C4-2B (cell line): Measurements from ENCODE around the gene GATAD2A.

Experiments used
- H3K27ac ChIP-seq: fragments of 450-650 bp; 2 replicates; pipeline ENCODE4 v1.5.1; 2017
- ZFX ChIP-seq: fragments of 450-650 bp; IDR thresholded peaks from 2 replicates; pipeline ENCODE4 v1.6.1; 2017
- TF ChIP-seq, protein P1 (sequence below): fragments of 450-650 bp; conservative IDR thresholded peaks from 2 replicates; pipeline ENCODE4 v1.5.1; 2017; ENCODE audit warnings: mild to moderate bottlenecking

The GATAD2A gene

DNA sequence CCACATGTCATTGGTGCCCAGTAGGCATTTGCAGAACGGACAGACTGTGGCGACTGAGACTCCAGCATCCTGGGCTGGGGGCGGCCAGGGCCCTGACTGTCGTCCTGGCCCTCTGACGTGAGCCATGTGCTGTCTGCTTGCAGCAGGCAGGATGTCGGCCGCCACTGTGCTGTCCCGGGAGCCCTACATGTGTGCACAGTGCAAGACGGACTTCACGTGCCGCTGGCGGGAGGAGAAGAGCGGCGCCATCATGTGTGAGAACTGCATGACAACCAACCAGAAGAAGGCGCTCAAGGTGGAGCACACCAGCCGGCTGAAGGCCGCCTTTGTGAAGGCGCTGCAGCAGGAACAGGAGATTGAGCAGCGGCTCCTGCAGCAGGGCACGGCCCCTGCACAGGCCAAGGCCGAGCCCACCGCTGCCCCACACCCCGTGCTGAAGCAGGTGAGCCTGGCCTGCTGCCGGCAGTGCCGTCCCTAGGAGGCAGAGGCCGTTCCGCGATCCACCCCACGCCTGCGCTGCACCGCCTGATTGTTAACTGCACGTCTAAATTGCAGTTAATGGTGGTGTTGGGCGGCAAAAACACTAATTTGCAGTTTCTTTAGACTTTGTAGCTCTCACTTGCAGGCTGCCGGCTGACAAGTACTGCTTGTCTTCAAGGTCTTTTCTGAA lies 95.6 kb downstream of the GATAD2A start:
- no peak overlapping the region for H3K27ac ChIP-seq
- TF ChIP-seq, protein P1, sequence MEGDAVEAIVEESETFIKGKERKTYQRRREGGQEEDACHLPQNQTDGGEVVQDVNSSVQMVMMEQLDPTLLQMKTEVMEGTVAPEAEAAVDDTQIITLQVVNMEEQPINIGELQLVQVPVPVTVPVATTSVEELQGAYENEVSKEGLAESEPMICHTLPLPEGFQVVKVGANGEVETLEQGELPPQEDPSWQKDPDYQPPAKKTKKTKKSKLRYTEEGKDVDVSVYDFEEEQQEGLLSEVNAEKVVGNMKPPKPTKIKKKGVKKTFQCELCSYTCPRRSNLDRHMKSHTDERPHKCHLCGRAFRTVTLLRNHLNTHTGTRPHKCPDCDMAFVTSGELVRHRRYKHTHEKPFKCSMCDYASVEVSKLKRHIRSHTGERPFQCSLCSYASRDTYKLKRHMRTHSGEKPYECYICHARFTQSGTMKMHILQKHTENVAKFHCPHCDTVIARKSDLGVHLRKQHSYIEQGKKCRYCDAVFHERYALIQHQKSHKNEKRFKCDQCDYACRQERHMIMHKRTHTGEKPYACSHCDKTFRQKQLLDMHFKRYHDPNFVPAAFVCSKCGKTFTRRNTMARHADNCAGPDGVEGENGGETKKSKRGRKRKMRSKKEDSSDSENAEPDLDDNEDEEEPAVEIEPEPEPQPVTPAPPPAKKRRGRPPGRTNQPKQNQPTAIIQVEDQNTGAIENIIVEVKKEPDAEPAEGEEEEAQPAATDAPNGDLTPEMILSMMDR: no peak
- TF ChIP-seq ZFX: no peak

DNA sequence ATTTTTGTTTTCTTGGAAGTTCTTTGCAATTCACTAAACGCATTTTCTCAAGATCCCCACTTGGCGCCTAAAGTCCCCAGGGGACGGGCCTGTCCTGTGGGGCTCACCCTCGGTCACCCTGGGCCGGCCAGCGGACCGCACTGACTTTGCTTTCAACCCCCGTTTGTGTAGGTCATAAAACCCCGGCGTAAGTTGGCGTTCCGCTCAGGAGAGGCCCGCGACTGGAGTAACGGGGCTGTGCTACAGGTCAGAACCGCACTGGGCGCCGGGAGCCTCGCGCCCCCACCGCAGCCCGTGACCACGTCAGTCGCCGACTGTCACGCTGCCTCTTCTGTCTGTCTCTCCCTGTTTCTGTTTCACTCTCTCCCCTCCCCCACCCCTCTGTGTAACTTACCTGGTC lies 96.3 kb downstream of the GATAD2A start:
- TF ChIP-seq ZFX: no peak
- TF ChIP-seq, protein P1: no peak
- H3K27ac ChIP-seq: no peak overlapping the region

DNA sequence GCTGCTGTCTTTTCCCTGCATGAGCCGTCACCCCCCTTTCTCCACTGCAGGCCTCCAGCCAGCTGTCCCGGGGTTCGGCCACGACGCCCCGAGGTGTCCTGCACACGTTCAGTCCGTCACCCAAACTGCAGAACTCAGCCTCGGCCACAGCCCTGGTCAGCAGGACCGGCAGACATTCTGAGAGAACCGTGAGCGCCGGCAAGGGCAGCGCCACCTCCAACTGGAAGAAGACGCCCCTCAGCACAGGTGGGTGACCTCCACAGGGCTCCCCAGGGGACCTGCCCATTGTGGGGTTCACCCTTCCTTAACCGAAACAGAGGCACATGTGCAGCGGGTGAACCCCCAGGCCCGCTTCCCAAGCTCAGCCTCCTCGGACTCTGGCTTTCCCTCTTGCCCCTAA lies 96.8 kb downstream of the GATAD2A start:
- TF ChIP-seq, protein P1: no peak
- no peak for TF ChIP-seq ZFX
- no peak overlapping the region for H3K27ac ChIP-seq

DNA sequence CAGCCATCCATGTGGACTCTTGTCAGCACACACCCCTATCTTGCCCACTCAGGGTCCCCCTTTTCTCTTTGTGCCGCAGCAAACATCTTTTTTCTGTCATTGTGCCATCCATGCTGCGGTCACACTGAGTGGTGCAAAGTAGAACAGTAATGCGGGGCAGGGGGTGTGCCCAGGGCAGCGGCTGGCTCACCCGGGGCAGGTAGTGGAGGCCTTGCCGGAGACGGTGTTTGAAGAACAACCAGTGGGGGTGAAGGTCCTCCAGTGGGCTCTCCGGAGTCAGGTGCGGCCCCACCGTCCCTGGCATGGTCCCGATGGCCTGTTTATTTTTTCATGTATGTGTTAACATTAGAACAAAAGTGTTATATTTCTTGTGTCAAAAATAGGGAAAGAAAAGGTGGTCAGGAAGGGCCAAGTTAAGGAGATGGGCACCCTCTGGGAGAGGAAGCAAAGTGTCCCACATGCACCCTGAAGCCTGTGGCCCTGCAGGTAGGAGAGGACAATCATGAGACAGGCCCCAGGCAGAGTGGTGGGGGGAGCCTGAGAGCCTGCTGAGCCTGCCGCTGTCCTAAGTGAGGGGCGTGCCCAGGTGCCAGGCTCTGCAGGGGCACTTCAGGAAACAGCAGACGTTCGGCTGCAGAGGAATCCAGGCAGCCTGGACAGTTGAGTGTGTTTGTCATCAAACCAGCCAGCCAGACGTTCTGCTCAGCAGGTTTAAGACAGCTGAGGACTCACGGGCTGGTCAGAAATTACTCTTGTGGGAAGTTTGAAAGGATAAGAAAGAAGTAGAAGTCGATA lies 97.5 kb downstream of the GATAD2A start:
- TF ChIP-seq ZFX: no peak
- TF ChIP-seq, protein P1: no peak
- no peak overlapping the region for H3K27ac ChIP-seq

DNA sequence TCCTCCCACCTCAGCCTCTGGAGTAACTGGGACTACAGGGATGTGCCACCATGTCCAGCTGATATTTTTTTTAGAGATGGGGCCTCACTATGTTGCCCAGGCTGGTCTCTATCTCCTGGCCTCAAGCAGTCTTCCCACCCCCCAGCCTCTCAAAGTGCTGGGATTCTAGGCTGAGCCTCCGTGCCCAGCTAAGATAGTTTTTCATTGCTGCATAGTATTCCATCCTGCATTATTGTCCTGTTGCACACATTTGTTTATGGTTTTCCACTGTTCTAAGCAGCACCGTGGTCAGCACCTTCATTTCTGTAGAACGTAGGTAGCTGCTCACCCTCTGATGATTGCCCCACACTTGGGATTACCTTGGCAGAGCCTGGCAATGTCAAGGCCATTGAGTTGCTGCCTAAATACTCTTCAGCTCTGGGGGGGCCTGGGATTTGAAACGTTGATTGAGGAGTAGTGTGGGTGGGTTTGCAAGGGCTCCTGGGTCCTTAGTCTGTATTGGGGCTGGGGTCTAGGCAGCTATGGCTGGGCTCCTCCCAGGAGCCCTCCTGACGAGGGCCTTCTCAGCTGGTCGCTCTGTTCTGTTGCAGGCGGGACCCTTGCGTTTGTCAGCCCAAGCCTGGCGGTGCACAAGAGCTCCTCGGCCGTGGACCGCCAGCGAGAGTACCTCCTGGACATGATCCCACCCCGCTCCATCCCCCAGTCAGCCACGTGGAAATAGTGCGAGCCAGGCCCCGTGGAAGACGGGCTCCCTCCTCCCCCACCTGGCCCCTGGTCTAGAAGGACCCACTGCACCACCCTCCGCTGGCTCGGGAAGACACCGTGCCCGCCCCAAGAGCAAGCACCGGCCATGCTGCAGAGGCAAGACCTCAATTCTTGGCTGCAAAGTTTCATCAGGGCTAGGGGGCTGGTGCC lies 99.5 kb downstream of the GATAD2A start:
- TF ChIP-seq ZFX: no peak
- TF ChIP-seq, protein P1: no peak
- H3K27ac ChIP-seq: no peak overlapping the region

DNA sequence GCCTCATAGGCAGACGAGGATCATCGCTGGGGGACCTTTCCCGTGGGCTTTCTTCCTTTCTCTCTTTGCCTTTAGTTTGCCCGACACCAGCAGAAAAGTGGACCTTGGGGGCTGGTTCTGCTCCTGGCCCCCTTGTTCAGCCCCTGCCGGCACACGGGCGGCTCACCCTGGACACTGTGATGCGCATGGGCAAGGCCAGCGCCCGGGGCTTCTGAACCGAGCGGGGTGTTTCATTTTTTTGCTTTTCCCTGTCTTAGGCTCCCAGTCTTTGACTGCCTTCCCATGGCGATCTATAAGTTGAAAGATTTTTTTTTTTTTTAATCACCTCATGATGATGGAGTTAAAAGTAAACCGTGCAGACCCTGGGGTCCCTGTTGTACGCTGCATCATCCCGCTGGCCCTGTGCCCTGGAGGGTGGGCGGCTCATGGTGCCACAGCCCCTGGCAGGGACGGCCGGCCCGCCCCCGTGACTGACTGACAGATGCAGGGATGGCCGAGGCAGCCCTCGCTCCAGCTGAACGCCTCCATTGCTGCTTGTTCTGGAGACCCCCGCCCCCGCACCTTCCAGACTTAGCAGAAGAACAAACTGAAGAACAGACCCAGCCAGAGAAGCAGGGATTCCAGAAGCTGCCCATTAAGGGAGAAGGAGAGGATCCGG lies 100.3 kb downstream of the GATAD2A start:
- TF ChIP-seq ZFX: no peak
- TF ChIP-seq, protein P1: no peak
- no peak overlapping the region for H3K27ac ChIP-seq
